Testis (tissue), 3 donors: ENCODE measurements around the gene RETREG3. TPM values are rescaled to one million over a fixed set of nuclear protein-coding genes. Genes with fewer than 3 reads are reported as not detected.

ENCODE experiments used
- DNase-seq: peaks from one replicate; pipeline ENCODE4 v3.0.0-alpha.2; 2019
- H3K27ac ChIP-seq, 2 donors: fragments of 200-600 bp; sonication (generic); one replicate each; pipeline ENCODE4 v1.5.1; 2019
- H3K27me3 ChIP-seq: fragments of 200-600 bp; sonication (generic); one replicate; pipeline ENCODE4 v1.5.1; 2019
- H3K36me3 ChIP-seq: fragments of 200-600 bp; sonication (generic); one replicate; pipeline ENCODE4 v1.5.1; 2017; ENCODE audit warnings: low read depth; ENCODE audit errors: missing control alignments
- H3K4me1 ChIP-seq: fragments of 200-600 bp; sonication (generic); one replicate; pipeline ENCODE4 v1.5.1; 2019
- H3K4me3 ChIP-seq, 2 donors: fragments of 200-600 bp; sonication (generic); one replicate each; pipeline ENCODE4 v1.5.1; 2017 to 2019
- H3K9me3 ChIP-seq: fragments of 200-600 bp; sonication (generic); one replicate; pipeline ENCODE4 v1.5.1; 2017
- CTCF ChIP-seq, 3 experiments: fragments of 450-650 bp in 2 of 3; fragments of 200-600 bp in 1 of 3; sonication (generic) in 1 of 3; IDR thresholded peaks; one replicate each; pipeline ENCODE4 v1.5.1; 2016 to 2019; ENCODE audit warnings: antibody characterized with exemption in 3 of 3, mild to moderate bottlenecking in 2 of 3, moderate library complexity in 1 of 3
- POLR2A ChIP-seq: fragments of 450-650 bp; IDR thresholded peaks from one replicate; pipeline ENCODE4 v1.6.1; 2017; ENCODE audit warnings: antibody characterized with exemption, mild to moderate bottlenecking, moderate library complexity
- WGBS, 2 donors: methylation state at CpG; one replicate each; pipeline ENCODE4 v1.1.5; 2018; 5-methylcytosine and 5-hydroxymethylcytosine counted together
- intact Hi-C: fragments of 100-400 bp; cut with DNase I; formaldehyde crosslinking; loops from one replicate; pipeline ENCODE4 v1.15.1; 2023; ENCODE audit warnings: low total_unique reads
- polyA plus RNA-seq: library from polyadenylated mRNA; stranded (reverse); fragments of 350-450 nt; fragmentation: Illumina TruSeq; extraction: RNeasy Lipid Tissue Mini Kit (QIAGEN cat#74804); gene quantifications from one replicate; pipeline ENCODE4 v1.2.3, GENCODE V29; 2014; ENCODE audit warnings: low read depth, low replicate concordance; ENCODE audit not compliant: insufficient read depth
- total RNA-seq, 2 donors: library from RNA; depleted of rRNA; stranded (reverse); fragments of >200 nt; gene quantifications; one replicate each; pipeline ENCODE4 v1.2.3, GENCODE V29; 2016

The RETREG3 gene
- total and polyA plus RNA-seq, 3 donors from 2014 or later = 62.3 to 154 (median 140) TPM

GRCh38 chr17:42574463-42574862 is 34.7 kb downstream of the RETREG3 start:
- Histone ChIP-seq H3K27ac (no peak overlapping the region), H3K4me1 (peaks cover 12% of the 10 kb centered on the region), H3K27me3 (no peaks in the 10 kb centered on the region), H3K36me3 (no peaks in the 10 kb centered on the region), H3K4me3 (no peak overlapping the region), H3K9me3 (no peaks in the 10 kb centered on the region)
- intact Hi-C loops = loop anchor here (10.0 kb wide), 1 partner anchor 100 kb away; the partner anchor contains the start of gene PLEKHH3
- 82 to 85% methylated on average over 3 of the region's 3 CpGs for WGBS, 2 donors
- TF ChIP-seq CTCF (IDR thresholded peaks at IDR 0.05) (no peak), POLR2A (no peak)
- no peak for DNase-seq

GRCh38 chr17:42573095-42573494 is 36.1 kb downstream of the RETREG3 start:
- intact Hi-C loops = loop anchor here (10.0 kb wide), 1 partner anchor 102 kb away; the partner anchor contains the start of gene PLEKHH3
- no peak for DNase-seq
- no peaks in the 10 kb centered on the region for H3K27me3 ChIP-seq
- H3K36me3 ChIP-seq = no peaks in the 10 kb centered on the region
- 81 to 86% methylated on average over 4 of the region's 4 CpGs for WGBS, 2 donors
- H3K4me3 ChIP-seq = no peak overlapping the region
- H3K27ac ChIP-seq = no peak overlapping the region
- no peak for TF ChIP-seq CTCF (IDR thresholded peaks at IDR 0.05)
- TF ChIP-seq POLR2A = no peak
- no peaks in the 10 kb centered on the region for H3K9me3 ChIP-seq
- H3K4me1 ChIP-seq = peaks cover 8% of the 10 kb centered on the region

- Histone ChIP-seq H3K4me3 (no peak overlapping the region), H3K27ac (no peak overlapping the region), H3K36me3 (no peaks in the 10 kb centered on the region), H3K9me3 (no peaks in the 10 kb centered on the region), H3K4me1 (peaks cover 11% of the 10 kb centered on the region), H3K27me3 (no peaks in the 10 kb centered on the region)
- DNase-seq = no peak
- TF ChIP-seq CTCF (IDR thresholded peaks at IDR 0.05) = no peak
- no peak for TF ChIP-seq POLR2A
- WGBS, 2 donors = 77% methylated on average over 12 of the region's 12 CpGs
- intact Hi-C loops = loop anchor here (10.0 kb wide), 1 partner anchor 103 kb away; the partner anchor contains the start of gene PLEKHH3
Observed at GRCh38 chr17:42571435-42572225, 37.5 kb downstream of the RETREG3 start.

GRCh38 chr17:42568341-42569111 is 40.6 kb downstream of the RETREG3 start:
- Histone ChIP-seq H3K4me3 (peak overlapping the region in 1 of 2 donors; percentile 94), H3K9me3 (no peaks in the 10 kb centered on the region), H3K36me3 (no peaks in the 10 kb centered on the region), H3K4me1 (peaks cover 21% of the 10 kb centered on the region), H3K27me3 (no peaks in the 10 kb centered on the region), H3K27ac (no peak overlapping the region)
- DNase-seq = no peak
- TF ChIP-seq POLR2A = no peak
- no peak for TF ChIP-seq CTCF (IDR thresholded peaks at IDR 0.05)
- intact Hi-C loops = no loop called here
- 70 to 78% methylated on average over 11 to 14 of the region's 14 CpGs for WGBS, 2 donors
